Suprapubic skin (tissue), 4 donors: ENCODE results near the gene TMEM156. TPM values are rescaled to one million over a fixed set of nuclear protein-coding genes. Genes with fewer than 3 reads are reported as not detected.

Source experiments
- DNase-seq, 2 donors: peaks; one replicate each; pipeline ENCODE4 v3.0.0-alpha.2; 2019; ENCODE audit warnings: low spot score in 2 of 2
- H3K27ac ChIP-seq: fragments of 200-600 bp; sonication (generic); one replicate; pipeline ENCODE4 v1.5.1; 2019
- H3K27me3 ChIP-seq: fragments of 200-600 bp; sonication (generic); one replicate; pipeline ENCODE4 v1.5.1; 2019
- H3K36me3 ChIP-seq: fragments of 200-600 bp; sonication (generic); one replicate; pipeline ENCODE4 v1.5.1; 2019
- H3K4me1 ChIP-seq: fragments of 200-600 bp; sonication (generic); one replicate; pipeline ENCODE4 v1.5.1; 2019
- H3K4me3 ChIP-seq: fragments of 200-600 bp; sonication (generic); one replicate; pipeline ENCODE4 v1.5.1; 2019; ENCODE audit warnings: mild to moderate bottlenecking
- H3K9me3 ChIP-seq: fragments of 200-600 bp; sonication (generic); one replicate; pipeline ENCODE4 v1.5.1; 2019
- CTCF ChIP-seq, 2 donors: fragments of 200-600 bp in 1 of 2; fragments of 450-650 bp in 1 of 2; sonication (generic) in 1 of 2; IDR thresholded peaks; one replicate each; pipeline ENCODE4 v1.5.1; 2016 to 2019; ENCODE audit warnings: antibody characterized with exemption in 2 of 2, mild to moderate bottlenecking in 1 of 2, moderate library complexity in 1 of 2
- EP300 ChIP-seq: sonication (generic); formaldehyde crosslinking; IDR thresholded peaks from one replicate; pipeline ENCODE4 v1.6.1; 2017; ENCODE audit warnings: antibody characterized with exemption
- POLR2A ChIP-seq, 2 donors: fragments of 450-650 bp; IDR thresholded peaks; one replicate each; pipeline ENCODE4 v1.6.1; 2017; ENCODE audit warnings: antibody characterized with exemption in 2 of 2, mild to moderate bottlenecking in 2 of 2, moderate library complexity in 2 of 2
- POLR2AphosphoS5 ChIP-seq, 3 donors: sonication (generic); formaldehyde crosslinking; IDR thresholded peaks; one replicate each; pipeline ENCODE4 v1.6.1; 2017; ENCODE audit warnings: antibody characterized with exemption in 3 of 3
- WGBS: methylation state at CpG from one replicate; pipeline ENCODE4 v1.1.5; 2018; 5-methylcytosine and 5-hydroxymethylcytosine counted together
- total RNA-seq, 4 donors: library from RNA; depleted of rRNA; stranded (reverse); fragments of >200 nt; gene quantifications; one replicate each; pipeline ENCODE4 v1.1.0, GENCODE V29; 2016

The TMEM156 gene
- total RNA-seq, 4 donors from 2014 or later: not detected

- Histone ChIP-seq H3K4me3 (no peak overlapping the region), H3K27me3 (no peaks in the 10 kb centered on the region)
These were observed 51.1 kb downstream of the TMEM156 start for GRCh38 chr4:38980903-38981676.

GRCh38 chr4:38979511-38980230, 52.5 kb downstream of the TMEM156 start:
- Histone ChIP-seq H3K4me3 (no peak overlapping the region), H3K36me3 (no peaks in the 10 kb centered on the region), H3K27ac (no peak overlapping the region), H3K4me1 (no peaks in the 10 kb centered on the region), H3K27me3 (no peaks in the 10 kb centered on the region), H3K9me3 (no peaks in the 10 kb centered on the region)
- 81% methylated on average over 3 of the region's 3 CpGs for WGBS
- TF ChIP-seq POLR2A (IDR thresholded peaks at IDR 0.05) (no peak), EP300 (no peak), CTCF (IDR thresholded peaks at IDR 0.05) (no peak), POLR2AphosphoS5 (IDR thresholded peaks at IDR 0.05) (no peak)
- DNase-seq: no peak

More at GRCh38 chr4:38980903-38981676, 51.1 kb downstream of the TMEM156 start:
- TF ChIP-seq POLR2AphosphoS5 (IDR thresholded peaks at IDR 0.05) (no peak), POLR2A (IDR thresholded peaks at IDR 0.05) (no peak), EP300 (no peak), CTCF (IDR thresholded peaks at IDR 0.05) (no peak)
- no peaks in the 10 kb centered on the region for H3K4me1 ChIP-seq
- no peak for DNase-seq
- no peaks in the 10 kb centered on the region for H3K36me3 ChIP-seq
- H3K27ac ChIP-seq: no peak overlapping the region
- 67% methylated on average over 7 of the region's 7 CpGs for WGBS
- H3K9me3 ChIP-seq: no peaks in the 10 kb centered on the region

GRCh38 chr4:38979081-38979480, 53.1 kb downstream of the TMEM156 start:
- H3K27me3 ChIP-seq: no peaks in the 10 kb centered on the region
- no peak for DNase-seq
- no peak for TF ChIP-seq POLR2AphosphoS5 (IDR thresholded peaks at IDR 0.05)
- H3K36me3 ChIP-seq: no peaks in the 10 kb centered on the region
- no peak overlapping the region for H3K4me3 ChIP-seq
- H3K9me3 ChIP-seq: no peaks in the 10 kb centered on the region
- no peak overlapping the region for H3K27ac ChIP-seq
- H3K4me1 ChIP-seq: no peaks in the 10 kb centered on the region
- WGBS: 68% methylated on average over 4 of the region's 4 CpGs

- DNase-seq: no peak
- WGBS: 88% methylated on average over 7 of the region's 7 CpGs
- no peak for TF ChIP-seq CTCF (IDR thresholded peaks at IDR 0.05)
- no peaks in the 10 kb centered on the region for H3K36me3 ChIP-seq
- no peak overlapping the region for H3K27ac ChIP-seq
- H3K4me1 ChIP-seq: no peaks in the 10 kb centered on the region
- H3K27me3 ChIP-seq: no peaks in the 10 kb centered on the region
- H3K4me3 ChIP-seq: no peak overlapping the region
- no peaks in the 10 kb centered on the region for H3K9me3 ChIP-seq
These were observed 55.9 kb downstream of the TMEM156 start for GRCh38 chr4:38976308-38976707.

- H3K27me3 ChIP-seq: no peaks in the 10 kb centered on the region
- 88% methylated on average over 5 of the region's 5 CpGs for WGBS
- TF ChIP-seq EP300 (no peak), POLR2A (IDR thresholded peaks at IDR 0.05) (no peak)
- H3K27ac ChIP-seq: no peak overlapping the region
- H3K4me3 ChIP-seq: no peak overlapping the region
- no peaks in the 10 kb centered on the region for H3K9me3 ChIP-seq
- DNase-seq: no peak
- no peaks in the 10 kb centered on the region for H3K4me1 ChIP-seq
- no peaks in the 10 kb centered on the region for H3K36me3 ChIP-seq
These were observed 63.5 kb downstream of the TMEM156 start for GRCh38 chr4:38968668-38969067.

- no peak overlapping the region for H3K4me3 ChIP-seq
- TF ChIP-seq POLR2A (IDR thresholded peaks at IDR 0.05) (no peak), CTCF (IDR thresholded peaks at IDR 0.05) (no peak), EP300 (no peak), POLR2AphosphoS5 (IDR thresholded peaks at IDR 0.05) (no peak)
- WGBS: 81% methylated on average over 7 of the region's 7 CpGs
- no peaks in the 10 kb centered on the region for H3K9me3 ChIP-seq
- DNase-seq: no peak
- no peaks in the 10 kb centered on the region for H3K27me3 ChIP-seq
- H3K4me1 ChIP-seq: no peaks in the 10 kb centered on the region
- H3K27ac ChIP-seq: no peak overlapping the region
- H3K36me3 ChIP-seq: no peaks in the 10 kb centered on the region
These were observed 64.7 kb downstream of the TMEM156 start for GRCh38 chr4:38967260-38968095.
